ENCODE measurements around the gene ABCC1.
"Not testable (repeated sequence)": the region's sequence is repeated elsewhere in the genome, so short reads cannot be mapped to it uniquely, and the experiment has no call there.

Gene ABCC1

GRCh38 chr16:16150117-16150877, 200.9 kb downstream of the ABCC1 start:
- H3K4me3 ChIP-seq (ENCODE audit: low read length): no peak overlapping the region
- H3K9ac ChIP-seq (ENCODE audit: low read depth, low read length): no peak overlapping the region
- no peaks in the 10 kb centered on the region for H3K27me3 ChIP-seq (ENCODE audit: insufficient read depth, low read length)
- no peak overlapping the region for H3K27ac ChIP-seq (ENCODE audit: low read length)
- H3K9me3 ChIP-seq (ENCODE audit: insufficient read depth, low read depth, low read length): no peaks in the 10 kb centered on the region
- peaks cover 3% of the 10 kb centered on the region; the same call in 1 of the 2 replicates for H3K36me3 ChIP-seq (ENCODE audit: insufficient read depth, low read depth, low read length)
- no peaks in the 10 kb centered on the region for H3K4me1 ChIP-seq (ENCODE audit: insufficient read depth, low read length)

GRCh38 chr16:16150878-16151152, 201.4 kb downstream of the ABCC1 start:
- H3K4me3 ChIP-seq (ENCODE audit: low read length): no peak overlapping the region

GRCh38 chr16:16151315-16151714, 201.9 kb downstream of the ABCC1 start:
- H3K4me1 ChIP-seq (ENCODE audit: insufficient read depth, low read length): no peaks in the 10 kb centered on the region
- no peaks in the 10 kb centered on the region for H3K27me3 ChIP-seq (ENCODE audit: insufficient read depth, low read length)
- H3K4me3 ChIP-seq (ENCODE audit: low read length): no peak overlapping the region
- H3K9me3 ChIP-seq (ENCODE audit: insufficient read depth, low read depth, low read length): no peaks in the 10 kb centered on the region
- no peak overlapping the region for H3K9ac ChIP-seq (ENCODE audit: low read depth, low read length)
- no peaks in the 10 kb centered on the region for H3K36me3 ChIP-seq (ENCODE audit: insufficient read depth, low read depth, low read length)
- H3K27ac ChIP-seq (ENCODE audit: low read length): no peak overlapping the region

More at GRCh38 chr16:16150878-16151152, 201.4 kb downstream of the ABCC1 start:
- Histone ChIP-seq H3K9me3 (ENCODE audit: insufficient read depth, low read depth, low read length) (no peaks in the 10 kb centered on the region), H3K9ac (ENCODE audit: low read depth, low read length) (no peak overlapping the region), H3K36me3 (ENCODE audit: insufficient read depth, low read depth, low read length) (no peaks in the 10 kb centered on the region), H3K27ac (ENCODE audit: low read length) (no peak overlapping the region), H3K27me3 (ENCODE audit: insufficient read depth, low read length) (no peaks in the 10 kb centered on the region), H3K4me1 (ENCODE audit: insufficient read depth, low read length) (no peaks in the 10 kb centered on the region)

GRCh38 chr16:16153000-16153399, 203.6 kb downstream of the ABCC1 start:
- not testable (repeated sequence) for H3K27me3 ChIP-seq (ENCODE audit: insufficient read depth, low read length); H3K36me3 ChIP-seq (ENCODE audit: insufficient read depth, low read depth, low read length); H3K4me1 ChIP-seq (ENCODE audit: insufficient read depth, low read length); H3K9ac ChIP-seq (ENCODE audit: low read depth, low read length); H3K9me3 ChIP-seq (ENCODE audit: insufficient read depth, low read depth, low read length); H3K4me3 ChIP-seq (ENCODE audit: low read length); H3K27ac ChIP-seq (ENCODE audit: low read length)

GRCh38 chr16:16154281-16154951, 205.0 kb downstream of the ABCC1 start:
- no peaks in the 10 kb centered on the region for H3K4me1 ChIP-seq (ENCODE audit: insufficient read depth, low read length)
- H3K9me3 ChIP-seq (ENCODE audit: insufficient read depth, low read depth, low read length): peaks cover 14% of the 10 kb centered on the region
- no peak overlapping the region for H3K9ac ChIP-seq (ENCODE audit: low read depth, low read length)
- no peak overlapping the region for H3K4me3 ChIP-seq (ENCODE audit: low read length)
- no peak overlapping the region for H3K27ac ChIP-seq (ENCODE audit: low read length)
- H3K27me3 ChIP-seq (ENCODE audit: insufficient read depth, low read length): no peaks in the 10 kb centered on the region
- H3K36me3 ChIP-seq (ENCODE audit: insufficient read depth, low read depth, low read length): no peaks in the 10 kb centered on the region

- Histone ChIP-seq H3K9ac (ENCODE audit: low read depth, low read length) (no peak overlapping the region), H3K9me3 (ENCODE audit: insufficient read depth, low read depth, low read length) (peaks cover 17% of the 10 kb centered on the region), H3K36me3 (ENCODE audit: insufficient read depth, low read depth, low read length) (no peaks in the 10 kb centered on the region), H3K4me1 (ENCODE audit: insufficient read depth, low read length) (no peaks in the 10 kb centered on the region), H3K27me3 (ENCODE audit: insufficient read depth, low read length) (no peaks in the 10 kb centered on the region), H3K27ac (ENCODE audit: low read length) (no peak overlapping the region), H3K4me3 (ENCODE audit: low read length) (no peak overlapping the region)
These were observed 205.8 kb downstream of the ABCC1 start for GRCh38 chr16:16155234-16155633.

- Histone ChIP-seq H3K9ac (ENCODE audit: low read depth, low read length) (no peak overlapping the region), H3K4me1 (ENCODE audit: insufficient read depth, low read length) (no peaks in the 10 kb centered on the region), H3K36me3 (ENCODE audit: insufficient read depth, low read depth, low read length) (no peaks in the 10 kb centered on the region), H3K27me3 (ENCODE audit: insufficient read depth, low read length) (no peaks in the 10 kb centered on the region; the same call in 1 of the 2 replicates), H3K9me3 (ENCODE audit: insufficient read depth, low read depth, low read length) (peaks cover 17% of the 10 kb centered on the region), H3K4me3 (ENCODE audit: low read length) (no peak overlapping the region), H3K27ac (ENCODE audit: low read length) (no peak overlapping the region)
These were observed 207.8 kb downstream of the ABCC1 start for GRCh38 chr16:16157166-16157565.

GRCh38 chr16:16158082-16158658, 208.8 kb downstream of the ABCC1 start:
- Histone ChIP-seq H3K9me3 (ENCODE audit: insufficient read depth, low read depth, low read length) (peaks cover 17% of the 10 kb centered on the region), H3K9ac (ENCODE audit: low read depth, low read length) (no peak overlapping the region)

GRCh38 chr16:16158741-16159374, 209.4 kb downstream of the ABCC1 start:
- Histone ChIP-seq H3K27ac (ENCODE audit: low read length) (no peak overlapping the region), H3K9me3 (ENCODE audit: insufficient read depth, low read depth, low read length) (peaks cover 17% of the 10 kb centered on the region), H3K27me3 (ENCODE audit: insufficient read depth, low read length) (no peaks in the 10 kb centered on the region; the same call in 1 of the 2 replicates), H3K4me1 (ENCODE audit: insufficient read depth, low read length) (no peaks in the 10 kb centered on the region), H3K9ac (ENCODE audit: low read depth, low read length) (no peak overlapping the region), H3K4me3 (ENCODE audit: low read length) (no peak overlapping the region), H3K36me3 (ENCODE audit: insufficient read depth, low read depth, low read length) (no peaks in the 10 kb centered on the region)

More at GRCh38 chr16:16158082-16158658, 208.8 kb downstream of the ABCC1 start:
- Histone ChIP-seq H3K4me3 (ENCODE audit: low read length) (no peak overlapping the region), H3K4me1 (ENCODE audit: insufficient read depth, low read length) (no peaks in the 10 kb centered on the region), H3K27me3 (ENCODE audit: insufficient read depth, low read length) (no peaks in the 10 kb centered on the region; the same call in 1 of the 2 replicates), H3K36me3 (ENCODE audit: insufficient read depth, low read depth, low read length) (no peaks in the 10 kb centered on the region), H3K27ac (ENCODE audit: low read length) (no peak overlapping the region)

GRCh38 chr16:16159662-16160061, 210.2 kb downstream of the ABCC1 start:
- no peaks in the 10 kb centered on the region for H3K36me3 ChIP-seq (ENCODE audit: insufficient read depth, low read depth, low read length)
- H3K27ac ChIP-seq (ENCODE audit: low read length): no peak overlapping the region
- H3K9me3 ChIP-seq (ENCODE audit: insufficient read depth, low read depth, low read length): peaks cover 17% of the 10 kb centered on the region
- H3K9ac ChIP-seq (ENCODE audit: low read depth, low read length): no peak overlapping the region
- H3K27me3 ChIP-seq (ENCODE audit: insufficient read depth, low read length): no peaks in the 10 kb centered on the region; the same call in 1 of the 2 replicates
- H3K4me1 ChIP-seq (ENCODE audit: insufficient read depth, low read length): no peaks in the 10 kb centered on the region
- no peak overlapping the region for H3K4me3 ChIP-seq (ENCODE audit: low read length)

GRCh38 chr16:16161319-16161718, 211.9 kb downstream of the ABCC1 start:
- peaks cover 17% of the 10 kb centered on the region for H3K9me3 ChIP-seq (ENCODE audit: insufficient read depth, low read depth, low read length)
- H3K4me3 ChIP-seq (ENCODE audit: low read length): no peak overlapping the region
- H3K4me1 ChIP-seq (ENCODE audit: insufficient read depth, low read length): no peaks in the 10 kb centered on the region
- H3K27me3 ChIP-seq (ENCODE audit: insufficient read depth, low read length): no peaks in the 10 kb centered on the region; the same call in 1 of the 2 replicates
- no peak overlapping the region for H3K27ac ChIP-seq (ENCODE audit: low read length)
- no peaks in the 10 kb centered on the region for H3K36me3 ChIP-seq (ENCODE audit: insufficient read depth, low read depth, low read length)
- no peak overlapping the region for H3K9ac ChIP-seq (ENCODE audit: low read depth, low read length)

Data from iPS-20b (cell line).